Activated naive CD4-positive, alpha-beta T cell treated with anti-CD3 and anti-CD28 coated beads, Interleukin-2, amount 50 U/mL, for 24 hours (primary cell): ENCODE measurements around the gene MKNK1.

Experiments used
- H3K27ac Mint-ChIP-seq: one replicate; pipeline ENCODE4 v1.8.0; 2021; ENCODE audit warnings: mild to moderate bottlenecking, mixed read lengths
- H3K27me3 Mint-ChIP-seq: one replicate; pipeline ENCODE4 v1.8.0; 2021; ENCODE audit warnings: mixed read lengths
- H3K36me3 Mint-ChIP-seq: one replicate; pipeline ENCODE4 v1.8.0; 2021; ENCODE audit warnings: mixed read lengths
- H3K4me1 Mint-ChIP-seq: one replicate; pipeline ENCODE4 v1.8.0; 2021; ENCODE audit warnings: mixed read lengths
- H3K4me3 Mint-ChIP-seq: one replicate; pipeline ENCODE4 v1.8.0; 2021; ENCODE audit warnings: mild to moderate bottlenecking, mixed read lengths
- H3K9me3 Mint-ChIP-seq: one replicate; pipeline ENCODE4 v1.8.0; 2021; ENCODE audit warnings: mixed read lengths

MKNK1 gene

DNA sequence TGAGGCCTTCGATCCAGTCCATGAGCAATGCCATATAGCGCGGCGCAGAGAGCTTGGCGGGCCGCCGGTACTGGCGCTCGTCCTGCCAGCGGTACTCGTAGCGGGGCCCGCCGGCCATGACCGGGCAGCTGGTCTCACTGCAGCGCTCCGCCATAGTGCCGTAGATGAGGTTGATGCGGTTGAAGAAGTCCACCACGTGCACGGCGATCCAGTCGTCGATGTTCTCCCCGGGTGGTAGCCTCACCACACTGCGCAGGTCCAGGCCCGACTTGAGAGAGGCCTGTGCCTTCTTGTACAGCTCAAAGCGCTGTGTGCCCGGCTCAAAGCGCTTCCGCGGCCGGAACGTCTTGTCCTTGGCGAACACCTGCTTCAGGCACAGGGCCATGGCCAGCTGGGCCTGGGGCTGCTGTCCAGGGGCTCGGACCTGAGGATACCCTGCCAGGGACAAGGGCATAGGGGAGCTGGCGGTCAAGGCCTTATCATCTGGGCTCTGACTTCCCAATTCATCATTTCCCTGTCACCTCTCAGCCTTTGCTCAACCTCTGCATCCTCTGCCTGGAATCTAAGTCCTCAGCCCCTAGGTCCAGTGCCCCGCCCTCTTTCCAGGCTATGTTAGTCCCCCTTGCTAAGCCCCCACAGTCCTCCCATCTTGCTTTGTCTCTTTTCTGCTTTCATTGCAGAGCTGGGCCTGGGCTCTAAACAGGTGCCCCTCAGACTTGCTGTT is 9.0 kb upstream of the MKNK1 start:
- H3K27me3 Mint-ChIP-seq = no peaks in the 10 kb centered on the region
- no peak overlapping the region for H3K27ac Mint-ChIP-seq
- H3K4me3 Mint-ChIP-seq = peak overlapping the region; percentile 33
- peaks cover 3% of the 10 kb centered on the region for H3K36me3 Mint-ChIP-seq
- H3K9me3 Mint-ChIP-seq = no peaks in the 10 kb centered on the region
- peaks cover 62% of the 10 kb centered on the region for H3K4me1 Mint-ChIP-seq

DNA sequence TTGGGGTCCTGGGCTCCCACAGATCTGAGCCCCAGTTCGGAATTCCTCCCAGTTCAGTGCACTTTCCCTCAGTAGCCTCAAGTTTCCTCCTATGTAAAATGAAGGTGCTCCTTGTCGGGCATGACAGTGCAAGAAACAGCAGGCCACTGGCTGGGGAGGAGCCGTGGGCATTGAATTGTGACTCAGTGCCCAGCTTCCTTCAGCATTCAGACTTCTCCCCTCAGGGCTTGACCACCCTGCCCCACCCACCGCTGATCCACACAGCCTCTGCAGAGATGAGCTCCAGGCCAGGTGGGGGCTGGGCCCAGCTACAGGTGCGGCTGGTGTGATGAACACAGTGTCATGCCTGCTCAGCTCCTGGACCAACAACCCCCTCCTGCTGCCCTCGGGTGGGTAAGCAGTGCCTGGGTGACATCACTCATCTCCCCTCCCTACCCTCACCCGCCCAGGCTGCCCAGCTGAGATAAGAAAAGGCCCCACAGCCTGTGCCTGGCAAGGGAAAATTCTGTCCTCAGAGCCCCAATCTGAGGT is 7.7 kb upstream of the MKNK1 start:
- Mint-ChIP-seq H3K27ac (no peak overlapping the region), H3K36me3 (peaks cover 3% of the 10 kb centered on the region), H3K27me3 (no peaks in the 10 kb centered on the region), H3K4me1 (peaks cover 53% of the 10 kb centered on the region), H3K4me3 (no peak overlapping the region), H3K9me3 (no peaks in the 10 kb centered on the region)

DNA sequence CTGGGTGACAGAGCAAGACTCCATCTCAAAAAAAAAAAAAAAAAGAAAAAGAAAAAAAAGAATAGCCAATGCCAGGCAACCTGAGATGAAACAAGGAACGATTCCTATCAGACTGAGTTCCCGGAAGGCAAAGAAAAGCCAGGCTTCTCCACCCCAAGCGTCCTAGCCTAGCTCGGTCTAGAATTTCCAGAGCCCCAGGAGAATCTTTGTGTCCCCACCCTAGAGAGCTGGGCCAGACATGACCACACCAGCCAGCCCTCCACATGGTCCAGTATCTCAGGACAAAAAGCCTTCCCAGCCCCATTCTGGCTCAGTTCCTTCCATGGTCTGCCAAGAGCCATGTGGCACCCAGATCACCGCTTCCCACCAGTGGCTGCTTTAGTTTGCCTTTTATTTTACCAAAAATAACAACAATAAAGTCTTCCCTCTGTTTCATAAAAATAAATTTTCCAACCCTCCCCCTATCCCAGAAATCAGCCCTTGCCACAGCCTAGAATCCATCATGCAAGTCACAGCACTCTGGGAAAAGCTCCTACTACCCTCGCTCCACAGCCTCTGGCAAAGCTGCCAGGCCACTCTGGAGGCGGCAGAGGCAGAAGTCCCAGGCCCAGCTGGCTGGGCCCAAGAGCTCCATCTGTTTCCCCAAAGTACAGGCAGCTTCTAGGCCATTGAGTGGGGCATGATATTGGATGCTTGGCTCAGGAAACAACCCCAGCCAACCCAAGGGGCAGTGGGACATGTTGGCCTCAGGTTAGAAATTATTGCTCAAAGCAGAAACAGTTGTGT is 3.5 kb upstream of the MKNK1 start:
- Mint-ChIP-seq H3K9me3 (no peaks in the 10 kb centered on the region), H3K4me3 (no peak overlapping the region), H3K36me3 (peaks cover 3% of the 10 kb centered on the region), H3K4me1 (peaks cover 50% of the 10 kb centered on the region), H3K27ac (no peak overlapping the region), H3K27me3 (no peaks in the 10 kb centered on the region)

DNA sequence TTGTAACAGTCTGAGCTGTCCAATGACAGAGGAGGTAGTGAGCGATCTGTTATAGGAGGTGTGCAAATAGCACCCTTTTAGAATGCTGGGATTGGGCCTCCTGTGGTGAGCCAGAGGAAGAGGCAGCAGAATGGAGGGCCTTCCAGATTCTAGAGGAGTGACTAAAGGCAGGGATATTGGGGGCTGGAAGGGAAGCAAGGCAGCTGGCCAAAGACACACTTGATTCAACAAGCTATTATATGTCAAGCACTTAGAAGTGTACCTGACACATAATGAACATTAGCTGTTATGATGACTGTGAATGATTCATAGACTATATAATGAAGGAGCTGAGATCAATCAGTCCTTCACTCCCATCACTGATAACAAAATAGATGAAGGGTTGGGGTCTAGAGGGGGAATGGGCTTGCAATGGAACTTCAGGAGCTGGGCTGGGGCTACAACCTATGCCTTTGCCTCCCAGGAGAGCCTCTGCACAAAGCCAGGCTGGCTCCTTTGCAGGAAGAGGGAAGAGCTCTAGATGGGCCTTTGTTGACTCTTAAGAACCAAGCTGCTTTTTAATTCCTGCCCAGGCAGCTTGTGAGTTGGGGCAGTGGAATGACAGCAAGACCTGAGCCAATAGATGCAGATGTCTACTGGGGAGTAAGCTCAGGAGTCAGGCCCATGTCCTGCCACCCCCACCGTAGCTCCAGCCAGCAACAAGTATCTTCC is 2.3 kb upstream of the MKNK1 start:
- H3K27me3 Mint-ChIP-seq = no peaks in the 10 kb centered on the region
- H3K27ac Mint-ChIP-seq = no peak overlapping the region
- peaks cover 3% of the 10 kb centered on the region for H3K36me3 Mint-ChIP-seq
- peaks cover 57% of the 10 kb centered on the region for H3K4me1 Mint-ChIP-seq
- peak overlapping the region; percentile 62 for H3K4me3 Mint-ChIP-seq
- no peaks in the 10 kb centered on the region for H3K9me3 Mint-ChIP-seq

DNA sequence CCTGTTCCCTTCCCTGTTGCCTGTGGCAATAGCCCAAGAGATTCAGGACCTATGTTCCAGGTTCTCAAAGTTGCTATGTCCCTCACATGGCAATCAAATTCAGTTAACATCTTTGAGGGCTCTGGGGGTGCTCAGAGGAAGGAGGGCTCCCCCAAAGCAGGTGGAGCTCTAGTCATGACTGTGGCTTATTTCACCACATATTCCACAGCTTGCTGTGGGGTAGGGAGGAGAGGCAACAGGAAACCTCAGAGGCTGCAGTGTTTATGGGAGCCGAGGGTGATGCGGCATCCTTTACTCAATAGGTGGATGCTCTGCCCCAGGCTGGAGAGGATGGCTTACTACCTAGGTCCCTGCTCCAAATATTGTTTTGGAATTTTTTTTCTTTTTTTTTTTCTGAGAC is 1.2 kb upstream of the MKNK1 start:
- Mint-ChIP-seq H3K4me1 (peaks cover 57% of the 10 kb centered on the region), H3K36me3 (peaks cover 3% of the 10 kb centered on the region), H3K27ac (peak overlapping the region; percentile 77), H3K4me3 (peak overlapping the region; percentile 96), H3K9me3 (no peaks in the 10 kb centered on the region), H3K27me3 (no peaks in the 10 kb centered on the region)

DNA sequence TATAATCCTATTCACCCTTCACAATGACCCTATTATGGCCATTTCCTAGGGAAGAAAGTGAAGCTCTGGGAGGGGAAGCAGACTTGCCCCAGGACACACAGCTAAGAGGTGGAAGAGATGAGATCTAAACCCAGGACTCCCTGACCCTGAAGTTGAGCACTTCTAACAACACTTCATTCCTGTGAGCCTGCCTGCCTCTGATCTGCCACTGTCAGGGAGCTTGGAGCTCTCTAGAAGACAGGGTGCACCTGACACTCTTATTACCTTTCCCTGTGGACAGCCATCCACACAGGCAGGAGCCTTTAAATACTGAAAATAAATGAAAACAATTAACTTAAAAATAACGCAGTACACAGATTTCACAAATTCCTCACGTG is 599 bp downstream of the MKNK1 start:
- Mint-ChIP-seq H3K27me3 (no peaks in the 10 kb centered on the region), H3K9me3 (no peaks in the 10 kb centered on the region), H3K4me3 (peak overlapping the region; percentile 96), H3K4me1 (peaks cover 67% of the 10 kb centered on the region), H3K36me3 (no peaks in the 10 kb centered on the region), H3K27ac (no peak overlapping the region)

DNA sequence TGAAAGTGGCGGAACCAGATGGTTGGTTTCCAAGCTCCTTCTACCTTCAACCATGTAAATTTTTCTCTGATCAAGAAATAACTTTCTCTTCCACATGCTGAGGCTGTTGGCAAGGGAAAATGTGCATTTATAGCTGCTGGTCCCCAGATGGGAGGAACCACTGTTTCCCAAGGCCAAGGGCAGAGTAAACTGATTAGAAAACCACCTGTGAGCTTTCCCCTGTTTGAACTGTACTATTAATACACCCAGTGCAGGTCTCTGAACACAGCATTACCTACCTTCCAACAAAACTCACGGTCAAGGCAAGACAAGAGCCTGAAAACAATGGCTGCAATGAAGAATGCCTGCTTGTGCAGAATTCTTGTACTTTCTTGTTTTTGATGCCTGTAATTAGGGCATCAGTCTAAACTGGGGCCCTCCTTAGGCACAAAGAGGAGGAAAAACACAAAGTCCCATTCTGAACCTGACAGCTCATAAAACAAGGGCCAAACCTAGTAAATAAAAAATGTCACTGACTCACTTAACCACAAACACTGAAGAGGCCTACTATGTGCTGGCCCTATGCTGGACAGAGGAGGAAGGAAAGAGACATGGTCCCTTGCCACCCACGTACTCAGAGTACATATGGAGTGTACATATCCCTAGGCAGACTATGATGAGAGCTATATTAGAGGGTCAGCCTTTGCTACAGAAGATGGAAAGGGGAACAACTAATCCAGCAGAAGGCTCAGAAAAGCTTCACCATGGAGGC is 2.6 kb downstream of the MKNK1 start:
- Mint-ChIP-seq H3K27ac (no peak overlapping the region), H3K9me3 (no peaks in the 10 kb centered on the region), H3K36me3 (no peaks in the 10 kb centered on the region), H3K27me3 (no peaks in the 10 kb centered on the region), H3K4me3 (peak overlapping the region; percentile 54), H3K4me1 (peaks cover 76% of the 10 kb centered on the region)

DNA sequence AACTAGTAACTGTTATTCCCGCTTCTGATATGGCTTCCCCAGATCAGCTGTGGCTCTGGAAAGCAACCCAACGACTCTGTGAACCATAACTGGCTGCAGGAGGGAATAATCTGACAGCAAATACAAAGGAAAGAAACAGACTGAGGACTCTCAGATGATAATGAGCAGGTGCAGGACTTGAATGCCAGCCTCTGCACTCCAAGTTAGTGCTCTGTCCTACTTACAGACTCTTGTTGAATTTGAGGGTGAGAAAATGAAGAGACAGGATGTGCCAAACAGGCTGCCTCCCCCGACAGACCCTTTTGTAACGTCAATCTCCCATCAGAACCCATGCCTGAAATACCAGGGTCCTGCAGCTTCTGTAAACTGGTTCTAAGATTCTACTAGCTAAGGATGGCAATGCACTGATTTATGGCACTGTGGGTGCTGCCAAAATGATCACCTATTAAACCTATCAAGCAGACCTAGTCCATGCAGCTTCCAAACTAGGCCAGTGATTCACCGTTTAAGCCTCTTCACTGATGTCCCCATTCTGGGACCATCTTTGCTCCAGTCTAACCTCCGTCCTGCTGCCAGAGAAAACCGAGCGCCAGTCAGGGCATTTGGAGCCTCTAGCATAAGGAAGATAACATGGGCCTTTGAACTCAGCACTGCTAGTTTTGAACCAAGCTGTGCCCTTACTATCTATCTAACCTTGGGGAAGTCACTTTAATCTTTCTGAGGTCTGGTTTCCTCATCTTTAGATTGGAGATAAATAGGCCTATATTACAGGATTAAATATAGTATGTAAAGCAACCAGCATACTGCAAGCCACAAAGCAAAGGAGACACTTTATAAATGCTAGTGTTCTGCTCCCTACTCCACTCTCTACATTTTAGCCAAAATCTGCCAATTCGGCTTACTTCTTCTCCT is 4.8 kb downstream of the MKNK1 start:
- H3K27me3 Mint-ChIP-seq = no peaks in the 10 kb centered on the region
- no peaks in the 10 kb centered on the region for H3K9me3 Mint-ChIP-seq
- peaks cover 75% of the 10 kb centered on the region for H3K4me1 Mint-ChIP-seq
- no peak overlapping the region for H3K27ac Mint-ChIP-seq
- no peak overlapping the region for H3K4me3 Mint-ChIP-seq
- no peaks in the 10 kb centered on the region for H3K36me3 Mint-ChIP-seq

DNA sequence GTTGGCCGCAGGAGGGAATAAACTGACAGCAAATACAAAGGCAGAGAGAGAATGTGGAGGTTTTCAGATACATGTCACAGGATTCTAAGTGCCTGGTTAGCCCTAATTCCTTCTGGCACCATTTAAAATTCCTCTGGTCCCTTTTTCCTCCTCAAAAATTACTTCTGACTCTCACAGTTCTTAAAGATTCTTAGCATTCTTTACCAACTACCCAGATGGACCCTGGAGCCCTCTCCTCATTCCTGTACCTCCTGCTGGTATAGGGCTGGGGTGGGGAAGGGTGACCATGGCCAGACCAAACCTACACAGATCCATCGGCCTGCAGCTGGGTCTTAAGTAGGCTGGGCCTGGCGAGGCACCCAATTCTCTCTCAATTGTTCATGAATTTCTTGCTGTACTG is 7.2 kb downstream of the MKNK1 start:
- Mint-ChIP-seq H3K4me1 (peaks cover 63% of the 10 kb centered on the region), H3K4me3 (no peak overlapping the region), H3K9me3 (no peaks in the 10 kb centered on the region), H3K27ac (no peak overlapping the region), H3K36me3 (peaks cover 14% of the 10 kb centered on the region), H3K27me3 (no peaks in the 10 kb centered on the region)

DNA sequence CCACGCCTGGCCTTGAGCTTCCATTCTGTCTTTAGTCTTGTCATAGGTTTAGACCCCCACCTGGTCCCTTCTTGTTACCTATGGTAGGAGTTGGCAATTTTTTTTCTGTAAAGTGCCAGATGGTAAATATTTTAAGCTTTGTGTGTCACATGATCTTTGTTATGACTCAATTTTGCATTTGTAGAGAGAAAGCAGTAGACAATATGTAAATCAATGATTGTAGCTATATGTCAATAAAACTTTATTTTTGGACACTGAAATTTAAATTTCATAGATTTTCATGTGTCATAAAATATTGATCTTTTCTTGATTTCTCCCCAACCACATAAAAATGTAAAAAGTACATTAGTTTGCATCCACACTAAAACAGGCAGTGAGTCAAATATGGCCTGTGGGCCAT is 8.0 kb downstream of the MKNK1 start:
- H3K27ac Mint-ChIP-seq = no peak overlapping the region
- H3K4me1 Mint-ChIP-seq = peaks cover 54% of the 10 kb centered on the region
- no peaks in the 10 kb centered on the region for H3K27me3 Mint-ChIP-seq
- no peak overlapping the region for H3K4me3 Mint-ChIP-seq
- peaks cover 16% of the 10 kb centered on the region for H3K36me3 Mint-ChIP-seq
- H3K9me3 Mint-ChIP-seq = no peaks in the 10 kb centered on the region

DNA sequence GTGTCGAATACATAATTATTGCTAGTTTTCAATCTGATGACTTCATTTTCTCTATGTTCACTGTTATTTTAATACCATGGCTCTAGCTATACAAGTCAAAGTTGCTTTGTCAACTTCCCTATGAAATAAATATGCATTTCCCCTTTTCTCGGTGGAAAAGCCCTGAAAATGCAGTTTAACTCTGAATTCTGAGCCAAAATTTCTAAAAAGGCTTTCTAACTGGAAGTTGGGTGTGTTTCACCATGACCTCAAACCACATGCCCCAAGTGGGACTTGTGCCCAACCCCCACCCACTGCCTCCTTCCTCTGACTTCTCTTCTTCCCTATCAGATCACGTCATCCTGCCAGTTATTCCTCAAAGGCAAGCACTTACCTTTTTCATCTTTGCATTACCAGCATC is 8.9 kb downstream of the MKNK1 start:
- H3K27ac Mint-ChIP-seq = no peak overlapping the region
- peaks cover 20% of the 10 kb centered on the region for H3K36me3 Mint-ChIP-seq
- H3K4me1 Mint-ChIP-seq = peaks cover 49% of the 10 kb centered on the region
- H3K27me3 Mint-ChIP-seq = no peaks in the 10 kb centered on the region
- no peak overlapping the region for H3K4me3 Mint-ChIP-seq
- H3K9me3 Mint-ChIP-seq = no peaks in the 10 kb centered on the region

DNA sequence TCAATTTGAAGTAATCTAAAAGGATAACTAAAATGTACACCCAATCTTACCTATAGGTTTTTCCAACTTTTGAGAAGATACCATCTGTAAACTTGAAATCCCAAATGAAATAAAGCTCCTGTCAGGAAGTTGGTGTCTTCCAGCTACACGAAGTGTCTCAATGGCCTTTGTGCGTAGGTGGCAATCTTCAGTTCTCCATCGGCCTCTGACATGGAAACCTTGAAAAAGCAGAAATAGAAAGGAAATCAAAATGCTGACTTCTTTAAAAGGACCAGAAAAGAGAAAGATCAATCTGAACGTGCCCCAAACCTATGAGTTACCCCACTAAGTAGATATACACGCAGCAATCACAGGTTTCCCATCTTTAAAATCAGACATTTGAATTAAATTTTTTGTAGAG is 10.0 kb downstream of the MKNK1 start:
- no peaks in the 10 kb centered on the region for H3K9me3 Mint-ChIP-seq
- H3K4me1 Mint-ChIP-seq = peaks cover 39% of the 10 kb centered on the region
- no peaks in the 10 kb centered on the region for H3K27me3 Mint-ChIP-seq
- H3K4me3 Mint-ChIP-seq = no peak overlapping the region
- H3K36me3 Mint-ChIP-seq = peaks cover 27% of the 10 kb centered on the region
- H3K27ac Mint-ChIP-seq = no peak overlapping the region

DNA sequence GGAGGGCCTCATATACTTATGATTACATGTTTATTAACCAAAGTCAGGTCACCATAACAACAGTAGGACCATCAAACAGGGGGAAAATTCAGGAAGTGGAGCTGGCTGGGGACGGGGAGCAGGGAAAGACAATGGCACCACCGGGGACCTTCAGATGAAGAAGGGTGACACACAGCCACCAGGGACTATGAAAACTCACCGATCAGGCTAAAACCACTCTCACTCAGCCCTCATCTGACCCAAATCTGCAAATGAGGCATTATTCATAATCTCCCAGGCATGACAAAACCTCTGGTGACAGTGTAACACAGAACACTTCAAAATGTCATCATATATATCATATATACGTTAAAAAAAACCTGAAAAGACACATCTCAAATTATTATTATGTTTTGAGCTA is 11.2 kb downstream of the MKNK1 start:
- no peaks in the 10 kb centered on the region for H3K9me3 Mint-ChIP-seq
- H3K27me3 Mint-ChIP-seq = no peaks in the 10 kb centered on the region
- H3K4me3 Mint-ChIP-seq = no peak overlapping the region
- no peak overlapping the region for H3K27ac Mint-ChIP-seq
- H3K36me3 Mint-ChIP-seq = peaks cover 30% of the 10 kb centered on the region
- H3K4me1 Mint-ChIP-seq = peaks cover 32% of the 10 kb centered on the region

DNA sequence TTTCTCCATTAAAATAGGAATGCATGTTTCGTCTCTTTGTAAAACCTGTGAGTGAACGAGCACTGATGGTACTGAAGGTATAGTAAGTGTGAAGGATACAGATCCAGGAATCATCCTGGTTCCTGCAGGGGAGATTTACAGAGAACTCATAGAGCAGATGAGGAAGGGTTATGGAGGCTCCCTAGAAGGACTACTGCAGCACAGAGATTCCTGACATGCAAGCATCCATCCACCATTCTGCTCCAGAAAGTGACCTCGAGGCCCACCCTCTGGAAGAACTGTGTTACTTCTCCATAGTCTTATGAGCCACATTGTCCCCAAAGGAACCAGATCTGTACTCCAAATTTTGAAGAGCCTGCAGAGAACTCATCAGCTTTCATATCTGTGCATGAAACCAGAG is 14.5 kb downstream of the MKNK1 start:
- no peak overlapping the region for H3K4me3 Mint-ChIP-seq
- H3K27me3 Mint-ChIP-seq = no peaks in the 10 kb centered on the region
- H3K9me3 Mint-ChIP-seq = no peaks in the 10 kb centered on the region
- H3K36me3 Mint-ChIP-seq = peaks cover 32% of the 10 kb centered on the region
- peaks cover 10% of the 10 kb centered on the region for H3K4me1 Mint-ChIP-seq
- no peak overlapping the region for H3K27ac Mint-ChIP-seq
